K562 (cell line): ENCODE results near the gene ZNF280D.

Source experiments
- ATF2 ChIP-seq: sonication (generic); formaldehyde crosslinking; IDR thresholded peaks from 2 replicates; pipeline ENCODE4 v1.8.1; 2022; ENCODE audit warnings: missing genetic modification reagents
- CREB1 ChIP-seq, 2 experiments: sonication (generic) in 1 of 2; formaldehyde crosslinking in 1 of 2; IDR thresholded peaks; 2 replicates each; pipeline versions ENCODE4 v1.6.1 to v1.8.0; 2012 to 2022; ENCODE audit warnings: inconsistent platforms in 1 of 2, mild to moderate bottlenecking in 1 of 2, missing genetic modification reagents in 1 of 2, moderate library complexity in 1 of 2
- CTCF ChIP-seq, 3 experiments: IDR thresholded peaks in 2 of 3; conservative IDR thresholded peaks in 1 of 3; 2 replicates each; pipeline ENCODE4 v1.5.1; 2011 to 2012; ENCODE audit warnings: low read length in 3 of 3, mild to moderate bottlenecking in 3 of 3, control low read depth in 2 of 3, improper control_type of control experiment in 1 of 3, inconsistent platforms in 1 of 3, low read depth in 1 of 3, mixed read lengths in 1 of 3, moderate library complexity in 1 of 3; ENCODE audit not compliant: insufficient read depth in 2 of 3
- EZH2 ChIP-seq: IDR thresholded peaks from 2 replicates; pipeline ENCODE4 v1.6.1; 2012; ENCODE audit warnings: low read depth, mild to moderate bottlenecking, inconsistent platforms, low read length, borderline replicate concordance
- HOXB6 ChIP-seq: fragments of 250-450 bp; sonication (Bioruptor Pico); IDR thresholded peaks from 2 replicates; pipeline ENCODE4 v1.5.1; 2022; ENCODE audit warnings: mild to moderate bottlenecking, borderline replicate concordance
- MNT ChIP-seq, 2 experiments: fragments of 450-650 bp; conservative IDR thresholded peaks; 2 replicates each; pipeline ENCODE4 v1.6.1; 2017; ENCODE audit warnings: mild to moderate bottlenecking in 2 of 2, moderate library complexity in 2 of 2
- MXI1 ChIP-seq: IDR thresholded peaks from 2 replicates; pipeline ENCODE4 v1.6.1; 2011; ENCODE audit warnings: low read depth, mild to moderate bottlenecking, improper control_type of control experiment, low read length
- ZBTB34 ChIP-seq: fragments of 250-450 bp; sonication (Bioruptor Pico); IDR thresholded peaks from 2 replicates; pipeline ENCODE4 v1.8.0; 2021; ENCODE audit warnings: mild to moderate bottlenecking, moderate library complexity
- ZBTB7A ChIP-seq: IDR thresholded peaks from 2 replicates; pipeline ENCODE4 v1.6.1; 2011; ENCODE audit warnings: low read depth, mild to moderate bottlenecking, low read length, moderate library complexity, borderline replicate concordance; ENCODE audit not compliant: control insufficient read depth
- ZNF398 ChIP-seq: fragments of 250-450 bp; sonication (Bioruptor Pico); IDR thresholded peaks from 2 replicates; pipeline ENCODE4 v1.8.0; 2021; ENCODE audit warnings: moderate library complexity, mild to moderate bottlenecking, inconsistent platforms
- ZZZ3 ChIP-seq: fragments of 450-650 bp; IDR thresholded peaks from 2 replicates; pipeline ENCODE4 v1.6.1; 2016; ENCODE audit warnings: antibody characterized with exemption, mild to moderate bottlenecking, moderate library complexity

GRCh38 chr15:56602253-56602652 is 131.1 kb downstream of the ZNF280D start:
- TF ChIP-seq CREB1 (IDR thresholded peaks at IDR 0.05) (no peak), CREB1 (CRISPR knock-in tag; IDR thresholded peaks at IDR 0.05) (no peak), ZNF398 (no peak), ZZZ3 (no peak), MXI1 (no peak), ZBTB7A (no peak), MNT (conservative IDR thresholded peaks at IDR 0.05) (no peak), ATF2 (CRISPR knock-in tag) (no peak), EZH2 (no peak), CTCF (IDR thresholded peaks at IDR 0.05 in 2 of 3, conservative IDR thresholded peaks at IDR 0.05 in 1 of 3; ENCODE audit: insufficient read depth in 2 of 3, low read depth in 1 of 3, low read length in 3 of 3) (no peak), ZBTB34 (CRISPR knock-in tag) (no peak), HOXB6 (CRISPR knock-in tag) (no peak)
